ENCODE measurements around the gene DTX3L.
A peak's percentile ranks its signal among the peaks of the same experiment; 100 is the strongest.

The DTX3L gene

GRCh38 chr3:122564155-122564912 is at the start of gene DTX3L, which contains the start of gene PARP9:
DTX3L (plus strand) TSS chr3:122564338; CDS start chr3:122564427, 89 bp downstream.
PARP9 (minus strand) TSS chr3:122564300; CDS start chr3:122559620, 4,680 bp downstream.
- H3K4me3 ChIP-seq (ENCODE audit: low read length) = peak within 1 kb of the TSS; percentile 67
- DNase-seq (ENCODE audit: low read depth) = peak; percentile 79
- no peak for TF ChIP-seq CTCF (IDR thresholded peaks at IDR 0.05; ENCODE audit: insufficient read depth, low read depth, low read length, missing control alignments)

- no peak for DNase-seq (ENCODE audit: low read depth)
- H3K4me3 ChIP-seq (ENCODE audit: low read length) = peak overlapping the region; percentile 65
- no peak for TF ChIP-seq CTCF (IDR thresholded peaks at IDR 0.05; ENCODE audit: insufficient read depth, low read depth, low read length, missing control alignments)
Observed at GRCh38 chr3:122515020-122515468, 49.1 kb upstream of the DTX3L start.

GRCh38 chr3:122515870-122516269 is 48.3 kb upstream of the DTX3L start:
- DNase-seq (ENCODE audit: low read depth) = no peak
- no peak for TF ChIP-seq CTCF (IDR thresholded peaks at IDR 0.05; ENCODE audit: insufficient read depth, low read depth, low read length, missing control alignments)
- no peak overlapping the region for H3K4me3 ChIP-seq (ENCODE audit: low read length)

- no peak for TF ChIP-seq CTCF (IDR thresholded peaks at IDR 0.05; ENCODE audit: insufficient read depth, low read depth, low read length, missing control alignments)
- no peak overlapping the region for H3K4me3 ChIP-seq (ENCODE audit: low read length)
- no peak for DNase-seq (ENCODE audit: low read depth)
Observed at GRCh38 chr3:122516846-122517360, 47.2 kb upstream of the DTX3L start.

- DNase-seq (ENCODE audit: low read depth) = peak; percentile 82
- H3K4me3 ChIP-seq (ENCODE audit: low read length) = no peak overlapping the region
- TF ChIP-seq CTCF (IDR thresholded peaks at IDR 0.05; ENCODE audit: insufficient read depth, low read depth, low read length, missing control alignments) = no peak
Observed at GRCh38 chr3:122519693-122520092, 44.4 kb upstream of the DTX3L start.

GRCh38 chr3:122520861-122521260 is 43.3 kb upstream of the DTX3L start:
- TF ChIP-seq CTCF (IDR thresholded peaks at IDR 0.05; ENCODE audit: insufficient read depth, low read depth, low read length, missing control alignments) = no peak
- H3K4me3 ChIP-seq (ENCODE audit: low read length) = no peak overlapping the region
- peak; percentile 55 for DNase-seq (ENCODE audit: low read depth)
